Liver (tissue), 3 donors: ENCODE data around the gene MTHFD1L.

Experiments used
- EGR1 ChIP-seq, 2 donors: IDR thresholded peaks; 2 replicates each; pipeline ENCODE4 v1.6.1; 2016 to 2018; ENCODE audit warnings: antibody characterized with exemption in 2 of 2, low read depth in 2 of 2
- RAD21 ChIP-seq, 2 donors: IDR thresholded peaks; 2 replicates each; pipeline ENCODE4 v1.6.1; 2016; ENCODE audit warnings: antibody characterized with exemption in 2 of 2, mild to moderate bottlenecking in 2 of 2
- TF ChIP-seq, protein P1 (sequence below): fragments of 150-350 bp; IDR thresholded peaks from 2 replicates; pipeline ENCODE4 v1.5.1; 2017; ENCODE audit warnings: improper control_type of control experiment, low read depth, low read length; ENCODE audit not compliant: missing input control
- donor health status: healthy.
- donor health status: healthy.

- no peak for TF ChIP-seq RAD21 (IDR thresholded peaks at IDR 0.05)
- TF ChIP-seq, protein P1, sequence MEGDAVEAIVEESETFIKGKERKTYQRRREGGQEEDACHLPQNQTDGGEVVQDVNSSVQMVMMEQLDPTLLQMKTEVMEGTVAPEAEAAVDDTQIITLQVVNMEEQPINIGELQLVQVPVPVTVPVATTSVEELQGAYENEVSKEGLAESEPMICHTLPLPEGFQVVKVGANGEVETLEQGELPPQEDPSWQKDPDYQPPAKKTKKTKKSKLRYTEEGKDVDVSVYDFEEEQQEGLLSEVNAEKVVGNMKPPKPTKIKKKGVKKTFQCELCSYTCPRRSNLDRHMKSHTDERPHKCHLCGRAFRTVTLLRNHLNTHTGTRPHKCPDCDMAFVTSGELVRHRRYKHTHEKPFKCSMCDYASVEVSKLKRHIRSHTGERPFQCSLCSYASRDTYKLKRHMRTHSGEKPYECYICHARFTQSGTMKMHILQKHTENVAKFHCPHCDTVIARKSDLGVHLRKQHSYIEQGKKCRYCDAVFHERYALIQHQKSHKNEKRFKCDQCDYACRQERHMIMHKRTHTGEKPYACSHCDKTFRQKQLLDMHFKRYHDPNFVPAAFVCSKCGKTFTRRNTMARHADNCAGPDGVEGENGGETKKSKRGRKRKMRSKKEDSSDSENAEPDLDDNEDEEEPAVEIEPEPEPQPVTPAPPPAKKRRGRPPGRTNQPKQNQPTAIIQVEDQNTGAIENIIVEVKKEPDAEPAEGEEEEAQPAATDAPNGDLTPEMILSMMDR: no peak
- TF ChIP-seq EGR1 (IDR thresholded peaks at IDR 0.05; ENCODE audit: low read depth in 2 of 2): no peak
Measured at GRCh38 chr6:151142676-151143075, 277.2 kb downstream of the MTHFD1L start.
